ENCODE results near the gene ADAMTS5. TPM values are rescaled to one million over a fixed set of nuclear protein-coding genes. Genes with fewer than 3 reads are reported as not detected.

Gene ADAMTS5
- total RNA-seq = 3.7 and 4.1 TPM in 2 replicates

DNA sequence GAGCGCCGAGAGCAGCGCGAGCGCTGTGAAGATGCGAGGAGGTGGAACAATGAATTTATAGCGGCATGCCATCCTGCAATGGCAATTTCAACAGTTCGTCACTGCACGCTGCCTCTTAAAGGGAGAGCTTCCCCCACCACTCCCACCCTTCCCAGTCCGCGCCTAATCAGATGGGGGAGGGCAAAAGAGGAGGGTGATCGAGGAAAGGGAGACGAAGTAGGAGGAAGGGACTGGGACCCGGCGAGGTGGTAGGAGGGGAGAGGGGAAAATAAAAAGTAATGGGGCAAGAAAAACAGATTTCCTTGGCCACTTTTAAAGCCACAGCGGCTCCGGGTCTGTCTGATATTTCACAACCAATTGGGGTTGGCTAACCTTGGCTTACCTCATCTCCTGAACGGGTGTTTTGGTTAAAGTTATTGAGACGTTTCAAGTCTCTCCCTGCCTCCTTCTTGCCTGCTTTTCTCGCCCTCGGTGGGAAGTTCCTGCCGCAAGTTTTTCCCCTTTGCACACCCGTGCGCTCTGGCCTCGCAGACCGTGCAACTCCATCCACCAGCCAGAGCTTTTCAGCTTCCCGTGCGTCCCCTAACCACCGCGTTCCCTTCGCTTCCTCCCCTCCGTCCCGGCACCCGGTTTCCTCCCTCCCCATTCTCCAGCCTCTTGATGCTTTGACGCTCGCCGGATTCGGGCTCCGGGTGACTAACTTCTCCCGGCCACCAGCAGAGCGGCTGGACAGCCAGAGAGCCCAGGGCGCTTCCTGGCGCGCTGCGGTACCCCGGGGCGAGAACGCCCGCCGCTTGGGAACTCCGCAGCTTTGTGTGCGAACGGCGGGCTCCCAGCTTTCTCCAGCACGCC, at the start of gene ADAMTS5:
TSS of gene ADAMTS5 (minus strand) at position 27 of the 852 bp plus-strand sequence. CDS start 697 bp downstream, outside the sequence.

Other genes starting within 250 kb of the ADAMTS5 start
- gene ADAMTS1, start 121.7 kb downstream of the ADAMTS5 start, total RNA-seq = 42.1 and 48.7 TPM in 2 replicates

Data from myometrial cell (primary cell).